SK-N-SH treated with all-trans-retinoic acid at 6 μM for 48 hours (cell line): ENCODE data around the gene RNF224.

Source experiments
- ATAC-seq: fragments of 200-7000 bp; cut with Tn5 transposase; 3 replicates; pipeline ENCODE4 v1.9.1; 2020; ENCODE audit warnings: mild to moderate bottlenecking, moderate library complexity
- ARNTL ChIP-seq: fragments of 450-650 bp; formaldehyde crosslinking; IDR thresholded peaks from 2 replicates; pipeline ENCODE4 v1.5.0; 2020; ENCODE audit warnings: low read depth, mild to moderate bottlenecking, moderate library complexity, borderline replicate concordance
- BACH2 ChIP-seq: fragments of 250-450 bp; sonication (Bioruptor Pico); IDR thresholded peaks from 2 replicates; pipeline ENCODE4 v1.9.0; 2021; ENCODE audit warnings: mild to moderate bottlenecking, borderline replicate concordance
- CSDC2 ChIP-seq: fragments of 250-450 bp; sonication (Bioruptor Pico); IDR thresholded peaks from 2 replicates; pipeline ENCODE4 v1.5.0; 2020; ENCODE audit warnings: mild to moderate bottlenecking, moderate library complexity
- CSRNP3 ChIP-seq: fragments of 250-450 bp; sonication (Bioruptor Pico); IDR thresholded peaks from 2 replicates; pipeline ENCODE4 v1.5.1; 2021; ENCODE audit warnings: mild to moderate bottlenecking, moderate library complexity
- GLIS3 ChIP-seq: fragments of 250-450 bp; sonication (Bioruptor Pico); IDR thresholded peaks from 2 replicates; pipeline ENCODE4 v1.5.0; 2020; ENCODE audit warnings: mild to moderate bottlenecking, moderate library complexity
- ISL1 ChIP-seq: fragments of 250-450 bp; sonication (Bioruptor Pico); IDR thresholded peaks from 2 replicates; pipeline ENCODE4 v2.1.2; 2022; ENCODE audit warnings: mild to moderate bottlenecking, moderate library complexity
- OSR1 ChIP-seq: fragments of 250-450 bp; sonication (Bioruptor Pico); IDR thresholded peaks from 2 replicates; pipeline ENCODE4 v1.8.0; 2022; ENCODE audit warnings: moderate library complexity, mild to moderate bottlenecking, inconsistent platforms
- RARB ChIP-seq: fragments of 250-450 bp; sonication (Bioruptor Pico); IDR thresholded peaks from 2 replicates; pipeline ENCODE4 v1.8.0; 2021; ENCODE audit warnings: mild to moderate bottlenecking, moderate library complexity
- TCF4 ChIP-seq: fragments of 250-450 bp; sonication (Bioruptor Pico); IDR thresholded peaks from 2 replicates; pipeline ENCODE4 v1.8.0; 2021; ENCODE audit warnings: mild to moderate bottlenecking, moderate library complexity, borderline replicate concordance
- TOX ChIP-seq: fragments of 250-450 bp; sonication (Bioruptor Pico); IDR thresholded peaks from 2 replicates; pipeline ENCODE4 v1.8.0; 2021; ENCODE audit warnings: mild to moderate bottlenecking, moderate library complexity, borderline replicate concordance
- TSHZ2 ChIP-seq: fragments of 250-450 bp; sonication (Bioruptor Pico); IDR thresholded peaks from 2 replicates; pipeline ENCODE4 v1.5.0; 2020; ENCODE audit warnings: mild to moderate bottlenecking, moderate library complexity
- ZC3H10 ChIP-seq: fragments of 250-450 bp; sonication (Bioruptor Pico); IDR thresholded peaks from 2 replicates; pipeline ENCODE4 v1.5.1; 2021; ENCODE audit warnings: mild to moderate bottlenecking, moderate library complexity
- ZFP30 ChIP-seq: fragments of 450-650 bp; formaldehyde crosslinking; IDR thresholded peaks from 2 replicates; pipeline ENCODE4 v1.5.0; 2022; ENCODE audit warnings: mild to moderate bottlenecking, moderate library complexity
- ZNF565 ChIP-seq: fragments of 450-650 bp; formaldehyde crosslinking; conservative IDR thresholded peaks from 2 replicates; pipeline ENCODE4 v1.5.0; 2020; ENCODE audit warnings: low read depth, mild to moderate bottlenecking, moderate library complexity
- ZNF70 ChIP-seq: fragments of 450-650 bp; formaldehyde crosslinking; IDR thresholded peaks from 2 replicates; pipeline ENCODE4 v1.5.0; 2020; ENCODE audit warnings: mild to moderate bottlenecking, moderate library complexity
- ZNF8 ChIP-seq: fragments of 450-650 bp; formaldehyde crosslinking; IDR thresholded peaks from 2 replicates; pipeline ENCODE4 v1.5.0; 2020; ENCODE audit warnings: mild to moderate bottlenecking, moderate library complexity
- TF ChIP-seq, protein P1 (sequence below): fragments of 250-450 bp; sonication (Bioruptor Pico); IDR thresholded peaks from 2 replicates; pipeline ENCODE4 v1.8.0; 2020; ENCODE audit warnings: mild to moderate bottlenecking, moderate library complexity, borderline replicate concordance
- TF ChIP-seq, protein P2 (sequence below): fragments of 250-450 bp; sonication (Bioruptor Pico); IDR thresholded peaks from 2 replicates; pipeline ENCODE4 v1.8.0; 2021; ENCODE audit warnings: low read depth, mild to moderate bottlenecking, moderate library complexity, borderline replicate concordance
- TF ChIP-seq, protein P3 (sequence below): fragments of 250-450 bp; sonication (Bioruptor Pico); IDR thresholded peaks from 2 replicates; pipeline ENCODE4 v1.5.1; 2020; ENCODE audit warnings: low read depth, mild to moderate bottlenecking, moderate library complexity

RNF224 gene

DNA sequence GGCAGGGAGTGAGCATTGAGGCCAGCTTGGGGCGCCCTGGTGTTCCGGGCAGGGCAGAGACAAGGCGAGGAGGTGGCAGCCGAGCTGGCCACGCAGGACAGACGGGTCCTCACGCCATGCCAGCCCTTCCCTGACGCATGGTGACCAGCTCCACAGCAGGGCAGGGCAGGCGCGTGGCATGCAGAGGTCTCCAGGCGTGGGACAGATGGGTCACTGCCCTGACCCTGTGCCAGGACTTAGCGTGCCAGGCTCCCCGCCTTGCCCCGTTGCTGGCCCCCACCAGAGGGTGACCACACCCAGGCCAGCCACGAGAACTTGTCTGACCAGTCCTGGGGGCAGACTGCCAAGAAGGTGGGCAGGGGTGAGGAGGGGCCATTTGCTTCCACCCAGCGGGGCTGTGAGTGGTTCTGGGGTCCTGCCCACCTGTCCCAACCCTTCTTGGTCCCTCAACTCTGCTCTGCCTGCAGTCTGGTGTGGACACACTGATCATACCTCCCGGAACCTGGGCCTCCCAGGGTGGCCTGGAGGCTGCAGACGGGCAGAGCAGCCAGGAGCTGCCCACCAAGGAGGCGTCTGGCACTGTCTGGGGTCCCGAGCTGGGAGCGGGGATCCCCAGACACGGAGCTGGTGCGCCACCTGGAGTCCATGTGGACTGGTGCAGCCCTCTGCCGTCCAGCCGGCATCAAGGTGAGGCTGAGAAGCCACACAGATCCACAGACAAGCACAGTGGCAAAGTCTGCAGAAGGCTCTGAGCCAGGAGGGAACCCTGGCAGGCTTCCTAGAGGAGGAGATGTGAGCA is at the start of gene RNF224:
Gene RNF224 (plus strand): TSS at position 449 of the 799 bp plus-strand sequence. CDS start 834 bp downstream, outside the sequence.
- ATAC-seq: peak; percentile 67
- TF ChIP-seq, protein P1, sequence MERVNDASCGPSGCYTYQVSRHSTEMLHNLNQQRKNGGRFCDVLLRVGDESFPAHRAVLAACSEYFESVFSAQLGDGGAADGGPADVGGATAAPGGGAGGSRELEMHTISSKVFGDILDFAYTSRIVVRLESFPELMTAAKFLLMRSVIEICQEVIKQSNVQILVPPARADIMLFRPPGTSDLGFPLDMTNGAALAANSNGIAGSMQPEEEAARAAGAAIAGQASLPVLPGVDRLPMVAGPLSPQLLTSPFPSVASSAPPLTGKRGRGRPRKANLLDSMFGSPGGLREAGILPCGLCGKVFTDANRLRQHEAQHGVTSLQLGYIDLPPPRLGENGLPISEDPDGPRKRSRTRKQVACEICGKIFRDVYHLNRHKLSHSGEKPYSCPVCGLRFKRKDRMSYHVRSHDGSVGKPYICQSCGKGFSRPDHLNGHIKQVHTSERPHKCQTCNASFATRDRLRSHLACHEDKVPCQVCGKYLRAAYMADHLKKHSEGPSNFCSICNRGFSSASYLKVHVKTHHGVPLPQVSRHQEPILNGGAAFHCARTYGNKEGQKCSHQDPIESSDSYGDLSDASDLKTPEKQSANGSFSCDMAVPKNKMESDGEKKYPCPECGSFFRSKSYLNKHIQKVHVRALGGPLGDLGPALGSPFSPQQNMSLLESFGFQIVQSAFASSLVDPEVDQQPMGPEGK (CRISPR knock-in tag): no peak
- TF ChIP-seq TCF4 (CRISPR knock-in tag): no peak; the same call in 1 of the 2 replicates
- TF ChIP-seq RARB (CRISPR knock-in tag): no peak
- no peak for TF ChIP-seq ZNF70 (CRISPR knock-in tag)
- no peak for TF ChIP-seq ZNF565 (CRISPR knock-in tag)
- no peak for TF ChIP-seq ZNF8

DNA sequence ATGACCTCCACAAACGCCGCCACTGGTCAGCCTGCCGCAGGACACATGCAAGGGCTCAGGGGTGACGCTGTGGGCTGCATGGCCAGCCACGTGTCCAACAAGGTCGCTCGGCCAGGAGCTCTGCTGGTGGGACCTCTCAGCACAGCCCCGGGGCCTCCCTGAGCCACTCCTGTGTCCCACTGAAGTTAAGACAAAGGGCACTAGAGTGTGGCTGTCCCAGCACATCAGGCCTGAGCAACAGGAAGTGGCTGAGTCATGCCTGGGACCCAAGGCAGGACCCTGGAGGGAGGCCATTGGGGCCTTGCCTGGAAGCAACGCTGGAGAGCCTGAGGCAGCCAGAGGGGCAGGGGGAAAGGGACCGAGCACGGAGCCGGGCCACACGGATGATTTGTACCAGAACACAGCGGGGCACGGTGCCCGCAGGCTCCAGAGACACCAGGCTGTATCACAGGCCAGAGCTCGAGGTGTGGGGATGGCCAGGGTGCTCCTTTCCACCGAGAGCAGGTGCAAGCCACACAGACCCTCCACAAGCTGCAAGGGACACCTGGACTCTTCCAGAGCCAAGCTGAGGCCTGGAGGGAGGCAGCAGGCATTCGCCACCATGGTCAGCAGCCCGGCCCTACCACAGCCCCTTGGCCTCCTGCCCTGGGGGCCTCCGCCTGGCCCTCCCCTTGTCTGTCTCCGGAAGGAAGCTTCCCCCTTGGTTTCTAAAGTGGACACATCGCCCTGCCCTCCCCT is 48.9 kb upstream of the RNF224 start:
- no peak for ATAC-seq

More for the DNA sequence above, 48.9 kb upstream of the RNF224 start:
- TF ChIP-seq ISL1 (CRISPR knock-in tag) (no peak), OSR1 (CRISPR knock-in tag) (no peak), TOX (CRISPR knock-in tag) (no peak), TCF4 (CRISPR knock-in tag) (no peak), RARB (CRISPR knock-in tag) (no peak), ZNF8 (no peak), ZFP30 (no peak), ZNF70 (CRISPR knock-in tag) (no peak), BACH2 (CRISPR knock-in tag) (no peak), CSDC2 (CRISPR knock-in tag) (no peak), ARNTL (no peak), ZC3H10 (CRISPR knock-in tag) (no peak), TSHZ2 (CRISPR knock-in tag) (no peak), CSRNP3 (CRISPR knock-in tag) (no peak), ZNF565 (CRISPR knock-in tag) (no peak), GLIS3 (no peak)
- TF ChIP-seq, protein P2, sequence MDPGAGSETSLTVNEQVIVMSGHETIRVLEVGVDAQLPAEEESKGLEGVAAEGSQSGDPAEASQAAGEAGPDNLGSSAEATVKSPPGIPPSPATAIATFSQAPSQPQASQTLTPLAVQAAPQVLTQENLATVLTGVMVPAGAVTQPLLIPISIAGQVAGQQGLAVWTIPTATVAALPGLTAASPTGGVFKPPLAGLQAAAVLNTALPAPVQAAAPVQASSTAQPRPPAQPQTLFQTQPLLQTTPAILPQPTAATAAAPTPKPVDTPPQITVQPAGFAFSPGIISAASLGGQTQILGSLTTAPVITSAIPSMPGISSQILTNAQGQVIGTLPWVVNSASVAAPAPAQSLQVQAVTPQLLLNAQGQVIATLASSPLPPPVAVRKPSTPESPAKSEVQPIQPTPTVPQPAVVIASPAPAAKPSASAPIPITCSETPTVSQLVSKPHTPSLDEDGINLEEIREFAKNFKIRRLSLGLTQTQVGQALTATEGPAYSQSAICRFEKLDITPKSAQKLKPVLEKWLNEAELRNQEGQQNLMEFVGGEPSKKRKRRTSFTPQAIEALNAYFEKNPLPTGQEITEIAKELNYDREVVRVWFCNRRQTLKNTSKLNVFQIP (CRISPR knock-in tag): no peak
- TF ChIP-seq, protein P1 (CRISPR knock-in tag): no peak
- TF ChIP-seq, protein P3, sequence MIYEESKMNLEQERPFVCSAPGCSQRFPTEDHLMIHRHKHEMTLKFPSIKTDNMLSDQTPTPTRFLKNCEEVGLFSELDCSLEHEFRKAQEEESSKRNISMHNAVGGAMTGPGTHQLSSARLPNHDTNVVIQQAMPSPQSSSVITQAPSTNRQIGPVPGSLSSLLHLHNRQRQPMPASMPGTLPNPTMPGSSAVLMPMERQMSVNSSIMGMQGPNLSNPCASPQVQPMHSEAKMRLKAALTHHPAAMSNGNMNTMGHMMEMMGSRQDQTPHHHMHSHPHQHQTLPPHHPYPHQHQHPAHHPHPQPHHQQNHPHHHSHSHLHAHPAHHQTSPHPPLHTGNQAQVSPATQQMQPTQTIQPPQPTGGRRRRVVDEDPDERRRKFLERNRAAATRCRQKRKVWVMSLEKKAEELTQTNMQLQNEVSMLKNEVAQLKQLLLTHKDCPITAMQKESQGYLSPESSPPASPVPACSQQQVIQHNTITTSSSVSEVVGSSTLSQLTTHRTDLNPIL: no peak
